ENCODE measurements around the gene XCL2.

DNA sequence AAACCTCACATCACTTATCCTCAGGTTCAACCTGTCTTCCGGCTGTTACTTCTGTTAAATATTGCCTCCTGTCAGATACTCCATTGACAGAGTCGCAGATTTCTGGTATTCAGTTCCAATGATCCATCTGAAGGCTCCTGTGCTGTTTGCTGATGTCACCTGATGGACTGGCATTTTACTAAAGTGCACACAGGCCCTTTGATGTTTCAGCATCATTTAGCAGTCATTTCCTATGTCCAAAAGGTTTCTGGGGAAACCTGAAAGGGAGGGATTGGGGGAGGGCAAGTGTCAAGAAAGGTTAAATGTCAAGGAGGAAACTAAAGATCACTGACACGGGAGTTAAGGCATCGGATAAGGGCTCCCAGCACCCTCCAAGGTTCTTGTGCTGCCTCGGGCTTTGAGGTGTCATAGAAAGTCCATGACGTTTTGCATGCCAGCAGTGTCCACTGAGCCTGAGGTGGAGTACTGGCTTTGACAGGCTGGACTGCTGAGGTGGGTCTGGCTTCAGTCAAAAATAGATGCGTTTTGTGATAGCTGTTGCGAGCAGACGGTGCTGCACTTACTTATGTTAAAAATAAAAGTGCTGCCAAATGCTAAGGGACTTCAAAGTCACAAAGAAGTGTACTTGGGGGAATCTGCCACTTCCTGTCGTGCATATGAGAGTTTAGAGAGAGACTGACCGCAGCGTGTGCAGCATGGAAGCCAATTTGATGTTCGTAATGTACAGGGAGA lies 30.8 kb downstream of the XCL2 start:
- TF ChIP-seq, protein P1, sequence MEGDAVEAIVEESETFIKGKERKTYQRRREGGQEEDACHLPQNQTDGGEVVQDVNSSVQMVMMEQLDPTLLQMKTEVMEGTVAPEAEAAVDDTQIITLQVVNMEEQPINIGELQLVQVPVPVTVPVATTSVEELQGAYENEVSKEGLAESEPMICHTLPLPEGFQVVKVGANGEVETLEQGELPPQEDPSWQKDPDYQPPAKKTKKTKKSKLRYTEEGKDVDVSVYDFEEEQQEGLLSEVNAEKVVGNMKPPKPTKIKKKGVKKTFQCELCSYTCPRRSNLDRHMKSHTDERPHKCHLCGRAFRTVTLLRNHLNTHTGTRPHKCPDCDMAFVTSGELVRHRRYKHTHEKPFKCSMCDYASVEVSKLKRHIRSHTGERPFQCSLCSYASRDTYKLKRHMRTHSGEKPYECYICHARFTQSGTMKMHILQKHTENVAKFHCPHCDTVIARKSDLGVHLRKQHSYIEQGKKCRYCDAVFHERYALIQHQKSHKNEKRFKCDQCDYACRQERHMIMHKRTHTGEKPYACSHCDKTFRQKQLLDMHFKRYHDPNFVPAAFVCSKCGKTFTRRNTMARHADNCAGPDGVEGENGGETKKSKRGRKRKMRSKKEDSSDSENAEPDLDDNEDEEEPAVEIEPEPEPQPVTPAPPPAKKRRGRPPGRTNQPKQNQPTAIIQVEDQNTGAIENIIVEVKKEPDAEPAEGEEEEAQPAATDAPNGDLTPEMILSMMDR (IDR thresholded peaks at IDR 0.05), result no peak
- no peak for TF ChIP-seq POLR2A (IDR thresholded peaks at IDR 0.05)
